Type B pancreatic cell (in vitro differentiated cells): ENCODE data around the gene ALKAL2. TPM values are rescaled to one million over a fixed set of nuclear protein-coding genes. Genes with fewer than 3 reads are reported as not detected.

Experiments
- DNase-seq: peaks from one replicate; pipeline ENCODE4 v3.0.0; 2021; ENCODE audit warnings: mixed read lengths; ENCODE audit not compliant: unreplicated experiment; ENCODE audit errors: extremely low spot score
- H3K27ac Mint-ChIP-seq: 2 replicates; pipeline ENCODE4 v1.8.0; 2021; ENCODE audit warnings: mild to moderate bottlenecking, mixed read lengths
- H3K27me3 Mint-ChIP-seq: 2 replicates; pipeline ENCODE4 v1.8.0; 2021; ENCODE audit warnings: mixed read lengths
- H3K36me3 Mint-ChIP-seq: 2 replicates; pipeline ENCODE4 v1.8.0; 2021; ENCODE audit warnings: mixed read lengths
- H3K4me1 Mint-ChIP-seq: one replicate; pipeline ENCODE4 v1.8.0; 2021; ENCODE audit warnings: mixed read lengths; ENCODE audit not compliant: unreplicated experiment
- H3K4me3 Mint-ChIP-seq: 2 replicates; pipeline ENCODE4 v1.8.0; 2021; ENCODE audit warnings: mild to moderate bottlenecking, mixed read lengths
- H3K9me3 Mint-ChIP-seq: 2 replicates; pipeline ENCODE4 v1.8.0; 2021; ENCODE audit warnings: mixed read lengths
- CTCF ChIP-seq: fragments of 200-600 bp; sonication (generic); conservative IDR thresholded peaks from 2 replicates; pipeline ENCODE4 v1.5.0; 2021; ENCODE audit warnings: antibody characterized with exemption, mild to moderate bottlenecking
- total RNA-seq: library from RNA; stranded (reverse); gene quantifications from 2 replicates; pipeline ENCODE4 v1.2.1, GENCODE V29; 2021; ENCODE audit warnings: low replicate concordance

The ALKAL2 gene
- total RNA-seq, 1 donor from 2014 or later, result 3.5 TPM

- no peak for DNase-seq
- Mint-ChIP-seq H3K4me1 (peaks cover 11% of the 10 kb centered on the region), H3K27me3 (no peaks in the 10 kb centered on the region), H3K9me3 (no peaks in the 10 kb centered on the region), H3K36me3 (peaks cover 25% of the 10 kb centered on the region), H3K4me3 (peak overlapping the region; percentile 36), H3K27ac (peak overlapping the region; percentile 70)
- no peak for TF ChIP-seq CTCF
Measured at GRCh38 chr2:260507-261161, 27.3 kb downstream of the ALKAL2 start.

- Mint-ChIP-seq H3K27ac (peak overlapping the region; percentile 70), H3K9me3 (no peaks in the 10 kb centered on the region), H3K4me3 (no peak overlapping the region), H3K36me3 (peaks cover 25% of the 10 kb centered on the region), H3K4me1 (peaks cover 13% of the 10 kb centered on the region), H3K27me3 (no peaks in the 10 kb centered on the region)
- no peak for DNase-seq
- TF ChIP-seq CTCF, result no peak
Measured at GRCh38 chr2:259789-260331, 28.0 kb downstream of the ALKAL2 start.

GRCh38 chr2:258933-259332, 29.0 kb downstream of the ALKAL2 start:
- Mint-ChIP-seq H3K4me1 (peaks cover 21% of the 10 kb centered on the region), H3K27me3 (no peaks in the 10 kb centered on the region), H3K36me3 (peaks cover 25% of the 10 kb centered on the region), H3K27ac (no peak overlapping the region), H3K9me3 (no peaks in the 10 kb centered on the region), H3K4me3 (no peak overlapping the region)
- no peak for DNase-seq
- no peak for TF ChIP-seq CTCF

GRCh38 chr2:257842-258241, 30.0 kb downstream of the ALKAL2 start:
- no peak for TF ChIP-seq CTCF
- no peak for DNase-seq
- peaks cover 19% of the 10 kb centered on the region for H3K4me1 Mint-ChIP-seq
- peaks cover 25% of the 10 kb centered on the region for H3K36me3 Mint-ChIP-seq
- no peaks in the 10 kb centered on the region for H3K27me3 Mint-ChIP-seq
- H3K4me3 Mint-ChIP-seq, result no peak overlapping the region
- H3K27ac Mint-ChIP-seq, result no peak overlapping the region
- no peaks in the 10 kb centered on the region for H3K9me3 Mint-ChIP-seq

GRCh38 chr2:257429-257828, 30.5 kb downstream of the ALKAL2 start:
- TF ChIP-seq CTCF, result no peak
- Mint-ChIP-seq H3K4me1 (peaks cover 15% of the 10 kb centered on the region), H3K9me3 (no peaks in the 10 kb centered on the region), H3K27ac (no peak overlapping the region), H3K36me3 (peaks cover 23% of the 10 kb centered on the region), H3K27me3 (no peaks in the 10 kb centered on the region), H3K4me3 (no peak overlapping the region)
- no peak for DNase-seq
